ENCODE measurements around the gene LIX1L. TPM values are rescaled to one million over a fixed set of nuclear protein-coding genes. Genes with fewer than 3 reads are reported as not detected.
A peak's percentile ranks its signal among the peaks of the same experiment; 100 is the strongest.

The LIX1L gene
- total and polyA plus RNA-seq, 2 donors = 25.6 to 29.6 TPM

- Histone ChIP-seq H3K4me3 (ENCODE audit: low read depth, low read length) (no peak overlapping the region), H3K4me1 (ENCODE audit: insufficient read depth) (no peaks in the 10 kb centered on the region), H3K27ac (ENCODE audit: low read depth) (no peak overlapping the region), H3K36me3 (ENCODE audit: insufficient read depth) (no peaks in the 10 kb centered on the region)
- DNase-seq (ENCODE audit: extremely low spot score) = no peak
- WGBS = 100% methylated on average over 1 of the region's 1 CpG
Measured at GRCh38 chr1:145895471-145895870, 62.3 kb downstream of the LIX1L start.

DNA sequence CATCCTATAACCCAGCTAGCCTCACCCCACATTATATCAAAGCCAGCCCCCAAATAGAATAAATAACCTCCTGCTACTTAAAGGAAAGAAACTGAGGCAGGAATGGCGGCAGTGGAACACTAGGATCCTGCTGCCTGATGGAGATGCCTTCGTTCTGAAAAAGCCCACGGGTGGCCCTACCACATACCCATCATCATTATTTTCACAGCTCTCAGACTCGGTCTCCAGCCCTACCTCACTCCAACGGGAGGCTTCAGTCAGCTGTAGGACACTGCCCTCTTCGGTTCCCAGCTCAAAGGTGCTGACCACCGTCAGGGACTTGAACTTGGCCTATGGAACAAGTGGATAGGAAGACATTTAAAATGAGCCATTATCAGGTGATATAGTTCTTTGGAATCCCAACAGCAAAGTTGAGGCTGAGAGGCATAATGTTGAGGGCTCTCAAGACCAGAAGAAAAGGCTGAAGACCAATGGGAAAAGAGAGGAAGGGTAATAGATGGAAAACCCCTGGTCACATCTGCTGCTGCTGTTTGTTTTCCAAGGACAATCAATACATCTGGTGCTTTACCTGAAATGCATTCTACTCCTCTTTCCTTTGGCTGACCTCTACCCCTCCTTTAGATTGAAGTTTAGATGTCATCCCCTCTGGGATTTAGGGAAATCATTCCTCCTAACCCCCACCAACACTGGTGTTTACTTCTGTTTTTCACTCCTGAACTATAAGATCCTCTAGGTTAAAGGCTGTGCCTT, 64.3 kb downstream of the LIX1L start:
- H3K4me1 ChIP-seq (ENCODE audit: insufficient read depth) = no peaks in the 10 kb centered on the region
- no peak for DNase-seq (ENCODE audit: extremely low spot score)
- peak overlapping the region; percentile 0 for H3K27ac ChIP-seq (ENCODE audit: low read depth)
- WGBS = 90% methylated on average over 7 of the region's 7 CpGs
- H3K4me3 ChIP-seq (ENCODE audit: low read depth, low read length) = no peak overlapping the region
- H3K36me3 ChIP-seq (ENCODE audit: insufficient read depth) = no peaks in the 10 kb centered on the region

GRCh38 chr1:145892486-145893087, 65.2 kb downstream of the LIX1L start:
- Histone ChIP-seq H3K27ac (ENCODE audit: low read depth) (peak overlapping the region; percentile 77), H3K4me1 (ENCODE audit: insufficient read depth) (no peaks in the 10 kb centered on the region), H3K36me3 (ENCODE audit: insufficient read depth) (no peaks in the 10 kb centered on the region), H3K4me3 (ENCODE audit: low read depth, low read length) (no peak overlapping the region)
- 28% methylated on average over 3 of the region's 3 CpGs for WGBS
- no peak for DNase-seq (ENCODE audit: extremely low spot score)

- Histone ChIP-seq H3K36me3 (ENCODE audit: insufficient read depth) (no peaks in the 10 kb centered on the region), H3K4me3 (ENCODE audit: low read depth, low read length) (no peak overlapping the region), H3K4me1 (ENCODE audit: insufficient read depth) (no peaks in the 10 kb centered on the region), H3K27ac (ENCODE audit: low read depth) (peak overlapping the region; percentile 77)
- DNase-seq (ENCODE audit: extremely low spot score) = peak; percentile 90
- WGBS = 4% methylated on average over 6 of the region's 6 CpGs
Measured at GRCh38 chr1:145891587-145892485, 66.0 kb downstream of the LIX1L start.

DNA sequence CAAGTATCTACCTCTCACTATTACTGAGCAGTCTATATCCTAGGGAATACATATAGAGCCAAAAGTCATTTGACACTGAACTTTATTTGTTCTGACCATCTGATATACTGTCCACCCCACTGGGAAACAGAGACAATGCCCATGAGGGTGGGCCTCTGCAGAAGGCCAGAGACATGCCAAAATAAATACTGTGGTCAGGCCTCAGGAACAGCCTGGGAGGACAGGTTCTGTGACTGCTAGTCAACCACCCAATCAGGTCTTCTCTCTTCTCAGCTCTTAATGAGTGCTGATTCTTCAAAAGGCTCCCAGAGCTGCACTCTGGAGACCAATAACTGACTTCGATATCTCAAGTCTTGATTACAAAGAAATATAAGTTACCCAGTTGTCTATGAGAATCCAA, 66.7 kb downstream of the LIX1L start:
- no peak for DNase-seq (ENCODE audit: extremely low spot score)
- 31% methylated on average over 1 of the region's 1 CpG for WGBS

GRCh38 chr1:145889722-145890121, 68.1 kb downstream of the LIX1L start:
- WGBS = 85% methylated on average over 3 of the region's 3 CpGs
- Histone ChIP-seq H3K4me1 (ENCODE audit: insufficient read depth) (no peaks in the 10 kb centered on the region), H3K36me3 (ENCODE audit: insufficient read depth) (no peaks in the 10 kb centered on the region), H3K4me3 (ENCODE audit: low read depth, low read length) (no peak overlapping the region), H3K27ac (ENCODE audit: low read depth) (no peak overlapping the region)
- no peak for DNase-seq (ENCODE audit: extremely low spot score)

More for the DNA sequence above, 66.7 kb downstream of the LIX1L start:
- Histone ChIP-seq H3K27ac (ENCODE audit: low read depth) (peak overlapping the region; percentile 76), H3K4me1 (ENCODE audit: insufficient read depth) (no peaks in the 10 kb centered on the region), H3K4me3 (ENCODE audit: low read depth, low read length) (no peak overlapping the region), H3K36me3 (ENCODE audit: insufficient read depth) (no peaks in the 10 kb centered on the region)

DNA sequence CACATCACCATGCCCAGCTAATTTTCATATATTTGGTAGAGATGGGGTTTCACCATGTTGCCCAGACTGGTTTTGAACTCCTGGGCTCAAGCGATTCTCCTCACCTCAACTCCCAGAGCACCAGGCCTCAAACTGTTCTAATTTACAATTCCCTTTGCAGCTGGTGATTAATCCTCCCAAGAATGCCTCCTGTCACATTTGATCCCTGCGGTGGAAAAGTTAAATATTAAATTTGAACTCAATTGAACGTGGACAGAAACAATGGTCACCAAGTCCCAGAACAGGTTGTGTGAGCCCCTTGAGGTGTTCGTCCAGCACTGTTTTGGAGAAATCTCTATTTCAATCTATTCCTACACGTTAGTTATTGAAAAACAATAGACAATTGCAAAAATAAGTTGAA, 70.2 kb downstream of the LIX1L start:
- no peaks in the 10 kb centered on the region for H3K36me3 ChIP-seq (ENCODE audit: insufficient read depth)
- WGBS = 76% methylated on average over 5 of the region's 5 CpGs
- H3K4me1 ChIP-seq (ENCODE audit: insufficient read depth) = no peaks in the 10 kb centered on the region
- H3K4me3 ChIP-seq (ENCODE audit: low read depth, low read length) = no peak overlapping the region
- no peak overlapping the region for H3K27ac ChIP-seq (ENCODE audit: low read depth)
- DNase-seq (ENCODE audit: extremely low spot score) = no peak

DNA sequence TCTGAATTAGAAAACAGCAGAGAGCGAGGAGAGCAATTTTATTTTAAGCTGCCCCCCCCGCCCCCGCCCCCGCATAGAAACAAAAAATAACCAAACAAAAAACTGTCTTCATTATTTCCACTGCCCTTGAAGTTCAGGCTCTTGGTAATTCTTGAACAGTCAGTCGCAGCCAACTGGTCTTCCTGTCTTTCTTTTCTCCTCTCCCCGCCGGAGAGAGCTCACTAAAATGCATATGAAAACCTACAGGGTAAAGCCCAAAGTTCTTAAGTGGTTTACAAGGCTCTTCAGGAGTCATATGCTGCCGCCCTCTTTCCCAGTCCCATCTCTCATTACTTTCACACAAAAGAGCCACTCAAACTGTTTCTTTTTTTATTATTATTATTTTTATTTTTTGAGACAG, 71.0 kb downstream of the LIX1L start:
- no peak overlapping the region for H3K4me3 ChIP-seq (ENCODE audit: low read depth, low read length)
- WGBS = 52% methylated on average over 8 of the region's 8 CpGs
- no peaks in the 10 kb centered on the region for H3K4me1 ChIP-seq (ENCODE audit: insufficient read depth)
- no peak for DNase-seq (ENCODE audit: extremely low spot score)
- no peaks in the 10 kb centered on the region for H3K36me3 ChIP-seq (ENCODE audit: insufficient read depth)
- no peak overlapping the region for H3K27ac ChIP-seq (ENCODE audit: low read depth)

DNA sequence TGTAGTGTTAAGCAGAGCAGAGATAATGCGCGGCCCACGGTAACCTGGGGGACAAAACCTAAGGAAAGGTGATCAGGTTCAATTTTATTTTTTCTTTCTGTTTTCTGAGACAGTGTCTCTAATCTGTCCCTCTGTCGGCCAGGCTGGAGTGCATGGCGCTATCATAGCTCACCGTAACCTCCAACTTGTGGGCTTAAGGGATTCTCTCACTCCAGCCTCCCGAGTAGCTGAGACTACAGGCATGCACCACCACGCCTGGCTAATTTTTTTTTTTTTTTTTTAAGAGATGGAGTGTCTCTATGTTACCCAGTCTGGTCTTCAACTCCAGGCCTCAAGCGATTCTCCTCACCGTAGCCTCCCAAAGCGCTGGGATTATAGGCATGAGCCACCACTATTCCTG, 71.4 kb downstream of the LIX1L start:
- Histone ChIP-seq H3K4me1 (ENCODE audit: insufficient read depth) (no peaks in the 10 kb centered on the region), H3K36me3 (ENCODE audit: insufficient read depth) (no peaks in the 10 kb centered on the region), H3K4me3 (ENCODE audit: low read depth, low read length) (peak overlapping the region; percentile 52), H3K27ac (ENCODE audit: low read depth) (no peak overlapping the region)
- no peak for DNase-seq (ENCODE audit: extremely low spot score)
- 43% methylated on average over 11 of the region's 11 CpGs for WGBS

DNA sequence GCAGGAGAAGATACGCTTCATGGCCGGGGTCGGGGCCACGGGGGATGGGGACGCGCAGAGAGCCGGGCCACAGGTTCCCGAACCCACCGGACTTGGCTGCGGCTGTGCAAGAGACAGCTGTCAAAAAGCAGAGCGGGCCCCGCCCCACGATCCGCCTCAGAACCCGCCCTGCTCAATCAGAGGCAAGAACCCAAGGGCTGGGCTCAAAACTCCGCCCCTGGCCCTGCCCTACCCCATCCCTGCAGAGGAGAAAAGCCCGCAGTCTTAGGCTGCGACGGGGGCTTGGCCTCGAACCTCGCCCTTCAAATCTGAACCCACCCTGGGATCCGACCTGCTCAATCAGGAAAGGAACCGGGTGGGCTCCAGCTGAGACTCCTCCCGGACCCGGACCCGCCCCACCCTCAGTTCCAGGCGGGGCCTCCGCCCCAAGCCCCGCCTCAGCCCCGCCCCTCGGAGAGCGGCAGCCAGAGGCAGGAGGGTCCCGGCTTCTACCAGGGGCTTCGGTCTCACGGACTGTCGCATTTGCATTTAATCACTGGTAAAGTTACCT, 72.0 kb downstream of the LIX1L start, which contains the start of gene ANKRD35:
Gene ANKRD35, minus strand, starts transcription at position 129 of the 550 bp plus-strand sequence. Its CDS starts 108 bp downstream, at position 21.
- Histone ChIP-seq H3K27ac (ENCODE audit: low read depth) (no peak within 1 kb of the TSS), H3K4me3 (ENCODE audit: low read depth, low read length) (peak within 1 kb of the TSS; percentile 52), H3K4me1 (ENCODE audit: insufficient read depth) (no peaks in the 10 kb centered on the region), H3K36me3 (ENCODE audit: insufficient read depth) (no peaks in the 10 kb centered on the region)
- DNase-seq (ENCODE audit: extremely low spot score) = no peak
- WGBS = 1% methylated on average over 36 of the region's 36 CpGs

DNA sequence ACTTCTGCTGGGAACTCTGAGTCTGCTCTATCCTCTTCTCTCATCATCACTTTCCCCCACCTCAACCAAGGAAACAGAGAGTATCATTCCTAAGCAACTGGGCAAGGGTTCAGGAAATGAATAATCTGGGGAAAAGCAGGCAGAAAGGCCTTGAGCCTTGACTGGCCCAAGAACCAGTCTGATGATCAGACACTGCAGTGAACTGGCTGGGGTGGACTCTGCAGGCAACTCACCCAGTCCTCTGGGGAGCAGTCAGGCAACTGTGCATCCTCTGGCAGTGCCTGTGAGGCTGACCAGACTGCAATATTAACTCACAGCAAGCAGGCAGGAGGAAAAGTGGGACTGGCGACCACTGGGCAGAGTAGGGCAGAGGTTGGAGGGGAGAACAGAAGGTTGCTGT, 73.1 kb downstream of the LIX1L start:
- H3K4me1 ChIP-seq (ENCODE audit: insufficient read depth) = no peaks in the 10 kb centered on the region
- no peak for DNase-seq (ENCODE audit: extremely low spot score)
- H3K4me3 ChIP-seq (ENCODE audit: low read depth, low read length) = no peak overlapping the region
- H3K36me3 ChIP-seq (ENCODE audit: insufficient read depth) = no peaks in the 10 kb centered on the region
- WGBS = 92% methylated on average over 1 of the region's 1 CpG
- H3K27ac ChIP-seq (ENCODE audit: low read depth) = no peak overlapping the region
